HCT116 (cell line): ENCODE results near the gene SHISAL2A. TPM values are rescaled to one million over a fixed set of nuclear protein-coding genes. Genes with fewer than 3 reads are reported as not detected.

Experiments
- ATAC-seq: fragments of 200-7000 bp; cut with Tn5 transposase; 2 replicates; pipeline ENCODE4 v1.9.1; 2020; ENCODE audit warnings: mild to moderate bottlenecking, moderate library complexity
- BruUV-seq: library from RNA; stranded (reverse); fragments of 400-500 nt; replicated peaks from 2 replicates; lab custom pipeline; 2021; lab: Mats Ljungman, UMichigan
- CTCF ChIA-PET: fragments of 300-600 bp; sonication (Branson Sonifier 250); formaldehyde crosslinking; loops from one replicate; lab custom pipeline; 2021; ENCODE audit warnings: antibody characterized with exemption; lab: Charles Lee
- POLR2A ChIA-PET: fragments of 300-600, 350-600 bp; sonication (Branson Sonifier 250); formaldehyde crosslinking; loops from one replicate; lab custom pipeline; 2021; ENCODE audit warnings: antibody characterized with exemption; lab: Charles Lee
- RAD21 ChIA-PET, 2 experiments: fragments of 300-600 bp; sonication (Branson Sonifier 250); formaldehyde crosslinking; loops; one replicate each; lab custom pipeline; 2023; ENCODE audit warnings: low total read pairs in 2 of 2; ENCODE audit not compliant: uncharacterized antibody in 2 of 2, unreplicated experiment in 2 of 2, low non-redundant PET in 1 of 2; lab: Charles Lee
- DNase-seq: peaks from one replicate; pipeline ENCODE4 v3.0.0-alpha.2; 2010; ENCODE audit warnings: low read depth, low spot score
- H2AFZ ChIP-seq: fragments of 200-600 bp; shearing (Covaris generic), sonication (generic); 2 replicates; pipeline ENCODE4 v1.6.1; 2017; ENCODE audit warnings: low read depth, mixed run types, mixed read lengths, antibody characterized with exemption, low read length; ENCODE audit not compliant: poor library complexity, severe bottlenecking
- H3K27ac ChIP-seq: 2 replicates; pipeline ENCODE4 v1.5.1; 2012; ENCODE audit warnings: low read depth, low read length
- H3K27me3 ChIP-seq: fragments of 200-600 bp; sonication (generic); 2 replicates; pipeline ENCODE4 v1.6.1; 2016; ENCODE audit warnings: mixed run types, low read length, mixed read lengths; ENCODE audit not compliant: insufficient read depth
- H3K36me3 ChIP-seq, 2 experiments: fragments of 200-500 bp in 1 of 2; fragments of 200-600 bp in 1 of 2; sonication (Bioruptor generic) in 1 of 2; sonication (generic) in 1 of 2; 2 replicates each; pipeline versions ENCODE4 v1.5.1 to v1.6.1; 2014 to 2016; ENCODE audit warnings: low read length in 2 of 2, inconsistent platforms in 1 of 2, mixed read lengths in 1 of 2, mixed run types in 1 of 2; ENCODE audit not compliant: insufficient read depth in 2 of 2, control insufficient read depth in 1 of 2
- H3K4me1 ChIP-seq, 2 experiments: fragments of 200-600 bp in 1 of 2; sonication (generic) in 1 of 2; 2 replicates each; pipeline versions ENCODE4 v1.5.1 to v1.6.1; 2012 to 2017; ENCODE audit warnings: low read length in 2 of 2, inconsistent platforms in 1 of 2, mild to moderate bottlenecking in 1 of 2, mixed read lengths in 1 of 2, mixed run types in 1 of 2, moderate library complexity in 1 of 2; ENCODE audit not compliant: insufficient read depth in 2 of 2, control insufficient read depth in 1 of 2
- H3K4me2 ChIP-seq: fragments of 200-600 bp; sonication (generic); 2 replicates; pipeline ENCODE4 v1.6.1; 2017; ENCODE audit warnings: mixed run types, low read length, mixed read lengths
- H3K4me3 ChIP-seq, 2 experiments: fragments of 200-600 bp in 1 of 2; sonication (generic) in 1 of 2; replicated peaks in 1 of 2; 2 replicates each; pipeline ENCODE4 v1.5.1; 2011 to 2016; ENCODE audit warnings: low read length in 2 of 2, control low read depth in 1 of 2, low read depth in 1 of 2, mild to moderate bottlenecking in 1 of 2, mixed read lengths in 1 of 2, mixed run types in 1 of 2
- H3K79me2 ChIP-seq: fragments of 200-600 bp; sonication (generic); 2 replicates; pipeline ENCODE4 v1.6.1; 2017; ENCODE audit warnings: mild to moderate bottlenecking, mixed run types, low read length, moderate library complexity, mixed read lengths; ENCODE audit not compliant: insufficient read depth
- H3K9ac ChIP-seq: fragments of 200-600 bp; sonication (generic); 2 replicates; pipeline ENCODE4 v1.6.1; 2016; ENCODE audit warnings: low read length, mixed read lengths
- H3K9me2 ChIP-seq: fragments of 200-600 bp; sonication (generic), shearing (Covaris generic); 2 replicates; pipeline ENCODE4 v1.6.1; 2017; ENCODE audit warnings: mixed run types, mild to moderate bottlenecking, moderate library complexity; ENCODE audit not compliant: insufficient read depth
- H3K9me3 ChIP-seq, 2 experiments: fragments of 200-500 bp in 1 of 2; fragments of 200-600 bp in 1 of 2; sonication (Bioruptor generic) in 1 of 2; sonication (generic) in 1 of 2; 2 replicates each; pipeline ENCODE4 v1.6.1; 2014 to 2017; ENCODE audit warnings: low read length in 2 of 2, mixed read lengths in 2 of 2, inconsistent platforms in 1 of 2, low read depth in 1 of 2, mild to moderate bottlenecking in 1 of 2, mixed run types in 1 of 2, moderate library complexity in 1 of 2; ENCODE audit not compliant: control insufficient read depth in 1 of 2, insufficient read depth in 1 of 2
- H4K20me1 ChIP-seq: fragments of 200-600 bp; sonication (generic), shearing (Covaris generic); 2 replicates; pipeline ENCODE4 v1.6.1; 2017; ENCODE audit warnings: mixed run types, mild to moderate bottlenecking, moderate library complexity; ENCODE audit not compliant: insufficient read depth
- CEBPB ChIP-seq: IDR thresholded peaks from 2 replicates; pipeline ENCODE4 v1.6.1; 2012; ENCODE audit warnings: low read depth
- EZH2 ChIP-seq: fragments of 200-600 bp; sonication (generic); IDR thresholded peaks from 2 replicates; pipeline ENCODE4 v1.6.1; 2017; ENCODE audit warnings: antibody characterized with exemption, mixed run types
- EZH2phosphoT487 ChIP-seq: fragments of 200-600 bp; IDR thresholded peaks from 2 replicates; pipeline ENCODE4 v1.6.1; 2018; ENCODE audit warnings: antibody characterized with exemption, borderline replicate concordance
- FOSL1 ChIP-seq: IDR thresholded peaks from 2 replicates; pipeline ENCODE4 v1.6.1; 2012; ENCODE audit warnings: low read depth
- JUND ChIP-seq: IDR thresholded peaks from 2 replicates; pipeline ENCODE4 v1.6.1; 2012
- SIN3A ChIP-seq: IDR thresholded peaks from 2 replicates; pipeline ENCODE4 v1.6.1; 2012; ENCODE audit warnings: low read depth
- SP1 ChIP-seq: IDR thresholded peaks from 2 replicates; pipeline ENCODE4 v1.6.1; 2012; ENCODE audit warnings: low read depth
- TCF7L2 ChIP-seq: IDR thresholded peaks from 2 replicates; pipeline ENCODE4 v1.7.0; 2011; ENCODE audit warnings: borderline replicate concordance, inconsistent platforms; ENCODE audit not compliant: insufficient read depth, insufficient read length; ENCODE audit errors: extremely low read depth
- YY1 ChIP-seq: IDR thresholded peaks from 2 replicates; pipeline ENCODE4 v1.6.1; 2011; ENCODE audit warnings: low read length, low read depth, moderate library complexity, mild to moderate bottlenecking; ENCODE audit not compliant: insufficient replicate concordance; ENCODE audit errors: extremely low read depth
- intact Hi-C: fragments of 100-400 bp; cut with micrococcal nuclease; formaldehyde crosslinking; loops from 2 replicates; pipeline ENCODE4 v1.10.0; 2022
- total RNA-seq: library from RNA; stranded (reverse); gene quantifications from one replicate; pipeline ENCODE4 v1.2.1, GENCODE V29; 2021; ENCODE audit not compliant: unreplicated experiment
- TF ChIP-seq, protein P1 (sequence below): IDR thresholded peaks from 2 replicates; pipeline ENCODE4 v1.6.1; 2011; ENCODE audit warnings: mild to moderate bottlenecking, low read length, moderate library complexity; ENCODE audit not compliant: insufficient replicate concordance; ENCODE audit errors: extremely low read depth
- TF ChIP-seq, protein P2 (sequence below): IDR thresholded peaks from 2 replicates; pipeline ENCODE4 v1.6.1; 2012
- TF ChIP-seq, protein P3 (sequence below): IDR thresholded peaks from 2 replicates; pipeline ENCODE4 v1.6.1; 2012; ENCODE audit warnings: low read depth

Gene SHISAL2A
- total RNA-seq, 1 experiment from 2014 or later, result not detected

DNA sequence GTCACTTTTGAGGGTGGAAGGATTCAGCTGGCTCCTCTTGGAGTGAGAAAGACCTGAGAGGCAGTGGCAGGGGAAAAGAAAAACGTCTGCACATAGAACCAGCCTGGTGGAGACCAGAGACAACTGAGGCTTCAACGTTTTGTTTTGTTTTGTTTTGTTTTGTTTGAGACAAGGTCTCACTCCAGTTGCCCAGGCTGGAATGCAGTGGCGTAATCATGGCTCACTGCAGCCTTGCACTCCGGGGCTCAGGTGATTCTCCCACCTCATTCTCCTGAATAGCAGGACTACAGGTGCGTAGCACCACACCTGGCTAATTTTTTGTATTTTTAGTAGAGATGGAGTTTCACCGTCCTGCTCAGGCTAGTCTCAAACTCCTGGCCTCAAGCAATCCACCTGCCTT is 12.3 kb downstream of the SHISAL2A start:
- Histone ChIP-seq H3K4me1 (no peaks in the 10 kb centered on the region), H3K9me3 (no peaks in the 10 kb centered on the region), H4K20me1 (no peaks in the 10 kb centered on the region)
- no TSS peak for BruUV-seq
- ATAC-seq (no peak), DNase-seq (no peak)
- TF ChIP-seq FOSL1, result no peak
- no peak for TF ChIP-seq CEBPB
- TF ChIP-seq, protein P1, sequence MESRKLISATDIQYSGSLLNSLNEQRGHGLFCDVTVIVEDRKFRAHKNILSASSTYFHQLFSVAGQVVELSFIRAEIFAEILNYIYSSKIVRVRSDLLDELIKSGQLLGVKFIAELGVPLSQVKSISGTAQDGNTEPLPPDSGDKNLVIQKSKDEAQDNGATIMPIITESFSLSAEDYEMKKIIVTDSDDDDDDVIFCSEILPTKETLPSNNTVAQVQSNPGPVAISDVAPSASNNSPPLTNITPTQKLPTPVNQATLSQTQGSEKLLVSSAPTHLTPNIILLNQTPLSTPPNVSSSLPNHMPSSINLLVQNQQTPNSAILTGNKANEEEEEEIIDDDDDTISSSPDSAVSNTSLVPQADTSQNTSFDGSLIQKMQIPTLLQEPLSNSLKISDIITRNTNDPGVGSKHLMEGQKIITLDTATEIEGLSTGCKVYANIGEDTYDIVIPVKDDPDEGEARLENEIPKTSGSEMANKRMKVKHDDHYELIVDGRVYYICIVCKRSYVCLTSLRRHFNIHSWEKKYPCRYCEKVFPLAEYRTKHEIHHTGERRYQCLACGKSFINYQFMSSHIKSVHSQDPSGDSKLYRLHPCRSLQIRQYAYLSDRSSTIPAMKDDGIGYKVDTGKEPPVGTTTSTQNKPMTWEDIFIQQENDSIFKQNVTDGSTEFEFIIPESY, result no peak
- no peak for TF ChIP-seq YY1
- no peak for TF ChIP-seq EZH2
- TF ChIP-seq TCF7L2, result no peak
- no peak for TF ChIP-seq SIN3A
- TF ChIP-seq, protein P2, sequence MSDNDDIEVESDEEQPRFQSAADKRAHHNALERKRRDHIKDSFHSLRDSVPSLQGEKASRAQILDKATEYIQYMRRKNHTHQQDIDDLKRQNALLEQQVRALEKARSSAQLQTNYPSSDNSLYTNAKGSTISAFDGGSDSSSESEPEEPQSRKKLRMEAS, result no peak
- TF ChIP-seq SP1, result no peak
- no peak for TF ChIP-seq JUND
- no peak for TF ChIP-seq EZH2phosphoT487
- TF ChIP-seq, protein P3, sequence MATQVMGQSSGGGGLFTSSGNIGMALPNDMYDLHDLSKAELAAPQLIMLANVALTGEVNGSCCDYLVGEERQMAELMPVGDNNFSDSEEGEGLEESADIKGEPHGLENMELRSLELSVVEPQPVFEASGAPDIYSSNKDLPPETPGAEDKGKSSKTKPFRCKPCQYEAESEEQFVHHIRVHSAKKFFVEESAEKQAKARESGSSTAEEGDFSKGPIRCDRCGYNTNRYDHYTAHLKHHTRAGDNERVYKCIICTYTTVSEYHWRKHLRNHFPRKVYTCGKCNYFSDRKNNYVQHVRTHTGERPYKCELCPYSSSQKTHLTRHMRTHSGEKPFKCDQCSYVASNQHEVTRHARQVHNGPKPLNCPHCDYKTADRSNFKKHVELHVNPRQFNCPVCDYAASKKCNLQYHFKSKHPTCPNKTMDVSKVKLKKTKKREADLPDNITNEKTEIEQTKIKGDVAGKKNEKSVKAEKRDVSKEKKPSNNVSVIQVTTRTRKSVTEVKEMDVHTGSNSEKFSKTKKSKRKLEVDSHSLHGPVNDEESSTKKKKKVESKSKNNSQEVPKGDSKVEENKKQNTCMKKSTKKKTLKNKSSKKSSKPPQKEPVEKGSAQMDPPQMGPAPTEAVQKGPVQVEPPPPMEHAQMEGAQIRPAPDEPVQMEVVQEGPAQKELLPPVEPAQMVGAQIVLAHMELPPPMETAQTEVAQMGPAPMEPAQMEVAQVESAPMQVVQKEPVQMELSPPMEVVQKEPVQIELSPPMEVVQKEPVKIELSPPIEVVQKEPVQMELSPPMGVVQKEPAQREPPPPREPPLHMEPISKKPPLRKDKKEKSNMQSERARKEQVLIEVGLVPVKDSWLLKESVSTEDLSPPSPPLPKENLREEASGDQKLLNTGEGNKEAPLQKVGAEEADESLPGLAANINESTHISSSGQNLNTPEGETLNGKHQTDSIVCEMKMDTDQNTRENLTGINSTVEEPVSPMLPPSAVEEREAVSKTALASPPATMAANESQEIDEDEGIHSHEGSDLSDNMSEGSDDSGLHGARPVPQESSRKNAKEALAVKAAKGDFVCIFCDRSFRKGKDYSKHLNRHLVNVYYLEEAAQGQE, result no peak
- TF ChIP-seq, all 23 proteins: peak for 0
- Histone ChIP-seq H3K4me3 (no peak overlapping the region), H3K9ac (no peak overlapping the region), H3K79me2 (no peaks in the 10 kb centered on the region), H3K27me3 (no peaks in the 10 kb centered on the region), H3K36me3 (no peaks in the 10 kb centered on the region), H3K27ac (no peak overlapping the region), H3K4me2 (no peak overlapping the region), H2AFZ (no peak overlapping the region), H3K9me2 (no peaks in the 10 kb centered on the region)
- POLR2A ChIA-PET, result interaction anchor here (0.7 kb wide), 1 partner anchor 8 kb away, joined by 3 read pairs; no protein-coding TSS in a partner anchor
- CTCF ChIA-PET, result no interaction called here
- RAD21 ChIA-PET, result no interaction called here
- intact Hi-C loops, result no loop called here
